Activated naive CD8-positive, alpha-beta T cell treated with anti-CD3 and anti-CD28 coated beads for 36 hours (primary cell): ENCODE measurements around the gene MAMSTR. TPM values are rescaled to one million over a fixed set of nuclear protein-coding genes. Genes with fewer than 3 reads are reported as not detected.

Experiments
- DNase-seq: peaks from one replicate; pipeline ENCODE4 v3.0.0; 2021
- H3K27ac Mint-ChIP-seq: one replicate; pipeline ENCODE4 v1.8.0; 2022; ENCODE audit warnings: mild to moderate bottlenecking, moderate library complexity, mixed read lengths
- H3K27me3 Mint-ChIP-seq: one replicate; pipeline ENCODE4 v1.8.0; 2022; ENCODE audit warnings: mild to moderate bottlenecking, mixed read lengths
- H3K36me3 Mint-ChIP-seq: one replicate; pipeline ENCODE4 v1.8.0; 2021; ENCODE audit warnings: mild to moderate bottlenecking, mixed read lengths
- H3K4me1 Mint-ChIP-seq: one replicate; pipeline ENCODE4 v1.8.0; 2021; ENCODE audit warnings: mixed read lengths
- H3K4me3 Mint-ChIP-seq: one replicate; pipeline ENCODE4 v1.8.0; 2022; ENCODE audit warnings: mild to moderate bottlenecking, moderate library complexity, mixed read lengths
- H3K9me3 Mint-ChIP-seq: one replicate; pipeline ENCODE4 v1.8.0; 2022; ENCODE audit warnings: mixed read lengths
- total RNA-seq, 2 experiments: library from RNA; stranded (reverse); gene quantifications; one replicate each; pipeline ENCODE4 v1.2.3, GENCODE V29; 2021

MAMSTR gene
- total RNA-seq, 2 experiments from 2014 or later: 0.41 to 0.46 TPM

DNA sequence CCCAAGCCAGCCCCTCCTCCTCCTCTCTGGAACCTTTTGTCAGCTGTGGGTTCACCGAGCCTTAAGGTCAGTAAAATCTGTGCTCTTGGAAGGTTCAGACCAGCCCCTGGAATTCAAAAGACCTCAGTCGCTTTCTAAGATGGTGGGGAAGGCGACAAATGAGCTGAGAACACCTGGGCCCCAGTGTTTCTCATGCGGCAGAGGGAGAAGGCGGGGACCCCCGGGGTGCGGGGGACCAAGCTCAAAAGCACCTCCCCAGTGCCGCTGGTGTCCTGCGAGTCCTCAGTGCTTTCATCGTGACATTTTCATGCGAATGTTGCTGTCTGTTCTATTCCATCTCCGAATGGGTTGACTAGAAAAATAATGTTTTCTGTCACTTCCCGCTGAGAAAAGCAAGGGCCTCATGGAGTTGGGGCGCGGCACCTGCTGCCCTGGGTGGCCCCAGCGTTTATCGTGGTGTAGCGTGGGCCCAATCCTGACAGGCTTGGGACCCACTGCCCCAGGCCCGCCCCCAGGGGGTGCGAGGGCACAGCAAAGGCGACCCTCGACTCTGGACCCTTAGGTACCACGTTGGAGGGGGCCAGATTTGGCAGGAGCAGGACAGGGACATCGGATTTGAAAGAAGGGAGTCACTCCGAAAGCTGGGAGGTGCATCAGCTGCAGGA lies 46.0 kb downstream of the MAMSTR start:
- Mint-ChIP-seq H3K9me3 (peaks cover 3% of the 10 kb centered on the region), H3K4me3 (no peak overlapping the region), H3K36me3 (no peaks in the 10 kb centered on the region), H3K4me1 (peaks cover 7% of the 10 kb centered on the region), H3K27me3 (no peaks in the 10 kb centered on the region), H3K27ac (no peak overlapping the region)
- DNase-seq: no peak

GRCh38 chr19:48672994-48673393 lies 46.5 kb downstream of the MAMSTR start, which contains the start of gene NTN5:
Gene NTN5, minus strand, starts transcription at chr19:48673017. Its CDS starts 2,031 bp downstream, at chr19:48670986.
- no peak for DNase-seq
- Mint-ChIP-seq H3K9me3 (peaks cover 3% of the 10 kb centered on the region), H3K27me3 (no peaks in the 10 kb centered on the region), H3K27ac (no peak within 1 kb of the TSS), H3K36me3 (no peaks in the 10 kb centered on the region), H3K4me1 (peaks cover 7% of the 10 kb centered on the region), H3K4me3 (no peak within 1 kb of the TSS)

DNA sequence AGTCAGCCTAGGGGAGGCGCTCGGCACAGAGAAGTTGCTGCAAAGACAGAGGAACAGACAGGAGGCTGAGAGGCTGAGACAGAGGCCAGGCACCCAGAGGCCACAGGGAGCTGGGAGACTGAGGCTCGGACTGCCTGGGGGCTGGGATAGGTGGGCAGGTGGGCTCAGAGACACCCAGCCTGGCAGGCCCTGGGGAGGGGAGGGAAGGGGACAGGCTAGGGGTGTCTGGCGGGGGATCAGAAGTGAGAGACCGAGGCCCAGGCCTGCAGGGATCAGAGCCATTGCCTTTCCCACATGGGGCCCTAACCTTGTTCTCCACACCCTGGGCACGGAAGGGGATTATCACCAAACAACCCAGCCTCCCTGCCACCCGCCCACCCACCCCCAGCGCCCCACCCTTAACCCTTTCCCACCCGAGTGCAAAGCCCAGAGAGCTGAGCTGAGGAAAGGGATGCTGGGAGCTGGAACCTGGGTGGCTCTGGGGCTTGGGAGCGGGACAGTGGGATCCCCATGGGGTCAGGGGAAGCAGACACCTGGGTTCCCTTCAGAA lies 48.0 kb downstream of the MAMSTR start:
- no peak overlapping the region for H3K4me3 Mint-ChIP-seq
- no peaks in the 10 kb centered on the region for H3K27me3 Mint-ChIP-seq
- no peak overlapping the region for H3K27ac Mint-ChIP-seq
- H3K36me3 Mint-ChIP-seq: no peaks in the 10 kb centered on the region
- H3K4me1 Mint-ChIP-seq: peaks cover 7% of the 10 kb centered on the region
- DNase-seq: no peak
- H3K9me3 Mint-ChIP-seq: peaks cover 3% of the 10 kb centered on the region

GRCh38 chr19:48670699-48671445 lies 48.7 kb downstream of the MAMSTR start:
- H3K4me3 Mint-ChIP-seq: no peak overlapping the region
- H3K27ac Mint-ChIP-seq: no peak overlapping the region
- no peaks in the 10 kb centered on the region for H3K36me3 Mint-ChIP-seq
- peaks cover 7% of the 10 kb centered on the region for H3K4me1 Mint-ChIP-seq
- peaks cover 3% of the 10 kb centered on the region for H3K9me3 Mint-ChIP-seq
- no peak for DNase-seq
- no peaks in the 10 kb centered on the region for H3K27me3 Mint-ChIP-seq

DNA sequence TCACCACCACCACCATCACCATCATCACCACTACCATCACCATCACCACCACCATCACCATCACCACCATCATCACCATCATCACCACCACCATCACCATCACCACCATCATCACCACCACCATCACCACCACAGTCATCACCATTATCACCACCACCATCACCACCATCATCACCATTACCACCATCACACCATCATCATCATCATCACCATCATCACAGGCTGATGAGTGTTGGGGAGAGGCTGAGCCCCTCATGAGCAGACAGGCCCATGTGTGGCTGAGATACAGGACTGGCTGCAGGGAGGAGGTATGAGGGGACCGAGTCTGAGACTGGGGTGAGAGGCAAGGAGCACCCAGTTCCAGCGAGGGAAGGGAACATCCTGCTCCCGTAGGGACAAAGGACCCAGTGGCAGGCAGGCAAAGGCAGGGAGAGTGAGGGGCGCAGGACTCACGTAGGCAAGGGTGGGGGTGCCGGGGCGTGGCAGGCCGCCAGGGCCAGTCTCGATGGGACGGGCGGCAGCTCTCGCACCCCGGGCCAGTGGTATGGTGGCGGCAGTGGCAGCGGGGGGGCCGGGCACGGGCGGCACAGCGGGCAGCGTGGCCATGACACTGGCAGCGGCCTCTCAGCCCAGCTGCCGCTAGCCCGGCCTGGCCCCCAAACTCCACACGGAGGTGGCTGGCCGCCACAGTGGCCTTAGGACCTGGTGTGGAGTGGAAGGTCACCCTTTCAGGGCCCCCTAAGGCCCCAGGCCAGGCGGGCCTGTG lies 49.4 kb downstream of the MAMSTR start:
- peaks cover 2% of the 10 kb centered on the region for H3K4me1 Mint-ChIP-seq
- H3K27me3 Mint-ChIP-seq: no peaks in the 10 kb centered on the region
- H3K4me3 Mint-ChIP-seq: no peak overlapping the region
- no peaks in the 10 kb centered on the region for H3K36me3 Mint-ChIP-seq
- peaks cover 3% of the 10 kb centered on the region for H3K9me3 Mint-ChIP-seq
- H3K27ac Mint-ChIP-seq: peak overlapping the region; percentile 50
- DNase-seq: no peak

DNA sequence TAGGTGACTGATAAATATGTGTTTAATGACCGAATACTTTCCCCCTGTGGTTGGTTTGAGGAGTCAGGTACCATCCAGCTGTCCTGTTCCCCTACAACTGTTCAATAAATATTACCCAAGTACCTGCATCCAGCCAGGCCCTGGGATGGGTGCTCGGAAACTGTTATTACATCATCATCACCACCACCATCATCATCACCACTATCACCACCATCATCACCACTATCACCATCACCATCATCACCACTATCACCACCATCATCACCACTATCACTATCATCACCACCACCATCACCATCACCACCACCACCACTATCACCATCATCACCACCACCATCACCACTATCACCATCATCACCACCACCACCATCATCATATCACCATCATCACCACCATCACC lies 50.8 kb downstream of the MAMSTR start:
- DNase-seq: no peak
- Mint-ChIP-seq H3K27me3 (no peaks in the 10 kb centered on the region), H3K4me3 (no peak overlapping the region), H3K4me1 (no peaks in the 10 kb centered on the region), H3K36me3 (no peaks in the 10 kb centered on the region), H3K9me3 (peaks cover 3% of the 10 kb centered on the region), H3K27ac (no peak overlapping the region)

DNA sequence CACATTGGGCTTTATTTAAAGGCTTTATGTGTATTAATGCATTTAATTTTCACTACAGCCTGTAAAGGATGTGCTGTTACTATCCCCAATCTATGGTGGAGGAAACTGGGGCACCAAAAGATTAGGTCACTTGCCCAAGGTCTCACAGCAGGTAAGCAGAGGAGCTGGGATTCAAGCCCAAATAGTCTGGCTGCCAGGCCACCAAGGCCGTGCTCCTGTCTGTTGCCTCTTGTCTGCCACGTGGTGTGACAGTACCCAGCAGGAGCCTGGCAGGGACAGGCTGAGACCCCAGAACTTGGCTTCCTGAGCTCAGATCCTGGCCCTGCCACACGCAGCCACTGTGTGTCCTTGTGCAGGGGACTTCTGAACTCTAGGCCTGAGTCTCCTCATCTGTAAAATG lies 51.2 kb downstream of the MAMSTR start:
- Mint-ChIP-seq H3K27ac (no peak overlapping the region), H3K4me1 (no peaks in the 10 kb centered on the region), H3K4me3 (no peak overlapping the region), H3K9me3 (peaks cover 3% of the 10 kb centered on the region), H3K36me3 (no peaks in the 10 kb centered on the region), H3K27me3 (no peaks in the 10 kb centered on the region)
- DNase-seq: no peak

- H3K9me3 Mint-ChIP-seq: peaks cover 3% of the 10 kb centered on the region
- no peaks in the 10 kb centered on the region for H3K27me3 Mint-ChIP-seq
- H3K36me3 Mint-ChIP-seq: no peaks in the 10 kb centered on the region
- H3K4me3 Mint-ChIP-seq: no peak overlapping the region
- DNase-seq: no peak
- peaks cover 5% of the 10 kb centered on the region for H3K4me1 Mint-ChIP-seq
- H3K27ac Mint-ChIP-seq: no peak overlapping the region
Measured at GRCh38 chr19:48665786-48666185, 53.7 kb downstream of the MAMSTR start.

DNA sequence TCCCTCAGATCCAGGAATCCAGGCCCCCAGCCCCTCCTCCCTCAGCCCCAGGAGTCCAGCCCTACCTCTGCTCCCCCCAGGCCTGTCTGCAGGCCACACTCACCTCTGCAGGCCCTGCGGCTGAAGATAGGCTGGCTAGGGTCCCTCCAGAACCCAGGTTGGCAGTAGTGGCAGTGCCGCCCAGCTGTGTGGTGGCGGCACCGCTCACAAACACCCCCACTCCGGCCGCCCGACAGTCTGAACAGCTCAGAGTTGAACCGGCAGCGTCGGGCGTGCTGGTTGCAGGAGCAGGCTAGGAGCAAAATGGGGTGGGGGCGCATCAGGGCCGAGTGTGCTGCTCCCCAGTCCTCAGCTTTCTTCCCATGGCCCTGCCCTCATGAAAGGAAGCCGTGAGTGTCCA lies 55.0 kb downstream of the MAMSTR start:
- no peaks in the 10 kb centered on the region for H3K9me3 Mint-ChIP-seq
- no peak for DNase-seq
- no peaks in the 10 kb centered on the region for H3K36me3 Mint-ChIP-seq
- H3K4me1 Mint-ChIP-seq: peaks cover 7% of the 10 kb centered on the region
- H3K27ac Mint-ChIP-seq: no peak overlapping the region
- no peaks in the 10 kb centered on the region for H3K27me3 Mint-ChIP-seq
- H3K4me3 Mint-ChIP-seq: no peak overlapping the region

DNA sequence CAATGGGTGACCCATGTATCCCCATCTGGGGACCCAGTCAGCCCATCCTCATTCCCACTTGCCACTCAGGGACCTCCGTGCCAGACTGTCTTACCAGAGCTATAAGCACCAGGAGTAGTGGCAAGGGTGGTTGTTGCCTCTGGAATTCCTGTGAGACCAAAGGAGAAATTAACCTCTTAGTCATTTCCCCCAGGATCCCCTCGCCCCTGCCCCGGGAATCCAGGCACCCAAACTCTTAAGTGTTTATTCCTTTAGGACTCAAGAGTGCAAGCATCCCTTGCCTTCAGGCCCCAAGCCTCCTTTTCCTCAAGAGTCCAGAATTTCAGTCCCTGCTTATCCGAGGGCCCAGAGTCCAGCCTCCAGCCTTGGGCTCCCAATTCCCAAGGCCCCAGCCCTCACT lies 55.9 kb downstream of the MAMSTR start:
- H3K9me3 Mint-ChIP-seq: no peaks in the 10 kb centered on the region
- no peaks in the 10 kb centered on the region for H3K27me3 Mint-ChIP-seq
- no peak overlapping the region for H3K4me3 Mint-ChIP-seq
- no peaks in the 10 kb centered on the region for H3K36me3 Mint-ChIP-seq
- DNase-seq: no peak
- peaks cover 7% of the 10 kb centered on the region for H3K4me1 Mint-ChIP-seq
- H3K27ac Mint-ChIP-seq: no peak overlapping the region

Other genes starting within 250 kb of the MAMSTR start
- gene LMTK3, start 207.9 kb downstream of the MAMSTR start, total RNA-seq: 1 to 10 TPM; 2.2 to 2.8 TPM
- gene SULT2B1, start 167.6 kb downstream of the MAMSTR start, total RNA-seq: not detected
- gene SPACA4, start 113.0 kb downstream of the MAMSTR start, total RNA-seq: not detected
- 1 to 10 TPM; 4.4 TPM for gene FAM83E, start 104.6 kb downstream of the MAMSTR start, total RNA-seq
- gene RPL18, start 100.5 kb downstream of the MAMSTR start, total RNA-seq: 1,000 to 10,000 TPM; 1,968 to 2,008 TPM
- gene SPHK2, start 100.2 kb downstream of the MAMSTR start, total RNA-seq: 10 to 100 TPM; 36.7 to 40.8 TPM
- 10 to 100 TPM in 1 of 2 experiments, 1 to 10 TPM in 1; 9.3 to 10.1 TPM for gene DBP, start 82.3 kb downstream of the MAMSTR start, total RNA-seq
- 10 to 100 TPM; 11.9 to 14.1 TPM for gene CA11, start 73.5 kb downstream of the MAMSTR start, total RNA-seq
- gene NTN5, start 46.7 kb downstream of the MAMSTR start, total RNA-seq: under 1 TPM; 0.21 to 0.24 TPM
- gene FUT2, start 23.8 kb downstream of the MAMSTR start, total RNA-seq: not detected
- under 1 TPM; 0.40 to 0.49 TPM for gene RASIP1, start 20.9 kb upstream of the MAMSTR start, total RNA-seq
- gene IZUMO1, start 27.2 kb upstream of the MAMSTR start, total RNA-seq: not detected
- under 1 TPM; 0.06 to 0.12 TPM for gene FUT1, start 32.9 kb upstream of the MAMSTR start, total RNA-seq
- not detected for gene FGF21, start 35.8 kb upstream of the MAMSTR start, total RNA-seq
- gene BCAT2, start 91.3 kb upstream of the MAMSTR start, total RNA-seq: 10 to 100 TPM; 62.6 to 63.6 TPM
- gene HSD17B14, start 116.8 kb upstream of the MAMSTR start, total RNA-seq: under 1 TPM; 0.35 to 0.66 TPM
- 1 to 10 TPM; 5.8 to 7.6 TPM for gene PLEKHA4, start 148.9 kb upstream of the MAMSTR start, total RNA-seq
- gene PPP1R15A, start 152.7 kb upstream of the MAMSTR start, total RNA-seq: 10 to 100 TPM; 60.8 to 65.4 TPM
- gene TULP2, start 179.0 kb upstream of the MAMSTR start, total RNA-seq: under 1 TPM; 0.12 to 0.16 TPM
- gene NUCB1, start 180.6 kb upstream of the MAMSTR start, total RNA-seq: 10 to 100 TPM; 90.6 to 91.7 TPM
- gene DHDH, start 214.0 kb upstream of the MAMSTR start, total RNA-seq: 1 to 10 TPM in 1 of 2 experiments, under 1 TPM in 1; 0.74 to 1.1 TPM
- gene BAX, start 235.2 kb upstream of the MAMSTR start, total RNA-seq: 100 to 1,000 TPM; 191 TPM
- gene FTL, start 245.6 kb upstream of the MAMSTR start, total RNA-seq: 1,000 to 10,000 TPM; 1,137 to 1,177 TPM